GM19239 (cell line): Measurements from ENCODE around the gene TNRC6C.
"Not testable (repeated sequence)": the region's sequence is repeated elsewhere in the genome, so short reads cannot be mapped to it uniquely, and the experiment has no call there.

Experiments
- DNase-seq: peaks from one replicate; pipeline ENCODE4 v3.0.0; 2011; ENCODE audit warnings: low spot score; ENCODE audit not compliant: insufficient read length
- FAIRE-seq: peaks from 2 replicates; lab custom pipeline; 2011; peaks lifted over from hg19 to GRCh38; lab: Jason Lieb, UNC

TNRC6C gene

DNA sequence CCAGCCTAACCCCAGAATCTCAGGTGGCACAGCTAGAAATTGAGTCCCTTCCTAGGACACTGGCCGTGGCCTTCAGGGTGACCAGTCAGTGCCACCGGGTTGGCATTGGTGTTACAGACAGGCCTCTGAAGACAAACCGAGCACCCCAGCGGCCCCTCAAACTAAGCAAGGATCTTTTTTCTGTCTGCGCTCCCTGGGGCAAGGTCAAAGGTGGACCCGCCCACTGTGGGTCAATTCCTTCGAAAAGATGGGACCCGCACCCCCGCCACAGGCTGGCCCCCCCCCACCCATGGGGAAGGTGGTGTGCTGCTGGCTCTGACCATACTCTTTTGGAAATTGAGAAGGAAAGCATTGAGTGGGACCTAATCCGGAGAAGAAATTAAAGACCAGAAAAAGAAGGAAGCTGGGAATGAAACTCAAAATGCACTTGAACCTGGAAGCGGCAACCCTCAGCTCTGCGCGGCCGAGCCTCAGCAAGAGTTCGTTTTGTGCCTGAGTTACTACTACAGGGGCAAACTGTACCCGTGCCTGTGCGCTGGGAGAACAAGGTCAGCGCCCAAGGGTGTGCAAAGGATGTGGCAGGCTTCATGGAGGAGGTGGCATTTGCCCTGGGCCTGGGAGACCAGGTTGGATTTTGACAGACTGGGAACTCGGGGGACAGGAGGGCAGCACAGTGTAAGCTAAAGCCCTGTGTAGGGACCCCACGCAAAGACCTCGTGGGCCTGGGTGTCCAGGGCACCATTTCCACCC is 149.6 kb downstream of the TNRC6C start:
- DNase-seq, result no peak
- FAIRE-seq, result no peak

DNA sequence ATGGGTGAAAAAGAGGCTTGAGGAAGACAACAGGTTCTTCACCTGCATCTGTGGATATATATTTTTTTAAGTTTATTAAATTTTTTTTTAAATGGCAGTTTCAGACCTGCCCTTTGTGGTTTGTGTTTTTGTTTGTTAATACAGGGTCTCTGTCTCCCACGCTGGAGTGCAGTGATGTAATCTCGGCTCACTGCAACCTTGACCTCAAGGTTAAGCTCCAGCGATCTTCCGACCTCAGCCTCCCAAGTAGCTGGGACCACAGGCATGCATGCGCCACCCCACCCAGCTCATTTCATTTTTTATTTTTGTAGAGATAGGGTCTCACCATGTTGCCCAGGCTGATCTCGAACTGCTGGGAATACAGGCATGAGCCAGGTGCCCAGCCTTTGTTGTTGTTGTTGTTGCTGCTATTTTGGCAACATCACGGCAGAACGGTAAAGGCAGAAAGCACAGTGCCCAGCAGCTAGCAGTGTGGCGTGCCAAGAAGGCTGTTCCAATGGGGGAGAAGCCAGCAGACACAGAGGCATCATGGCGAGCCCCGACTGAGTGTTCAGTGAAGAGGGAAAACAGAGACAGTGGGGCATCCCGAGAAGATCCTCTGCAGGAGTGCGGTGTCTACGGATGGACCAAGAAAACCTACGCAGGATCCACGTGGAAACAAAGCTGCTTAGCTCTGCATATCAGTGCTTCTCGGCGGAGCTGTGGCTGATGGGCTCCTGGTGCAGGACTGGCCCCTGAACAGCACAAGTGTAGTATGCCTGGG is 150.4 kb downstream of the TNRC6C start:
- DNase-seq (no peak), FAIRE-seq (no peak)

DNA sequence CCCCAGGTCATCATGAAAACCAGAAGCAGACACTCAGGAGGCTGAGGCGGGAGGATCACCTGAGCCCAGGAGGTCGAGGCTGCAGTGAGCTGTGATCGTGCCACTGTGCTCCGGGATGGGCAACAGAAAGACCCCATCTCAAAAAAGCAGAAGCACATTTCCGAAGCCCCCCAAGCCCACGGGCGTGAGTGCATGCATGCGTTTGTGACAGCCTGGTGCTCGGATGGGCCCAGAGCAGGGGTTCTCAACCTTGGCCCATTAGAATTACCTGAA is 150.9 kb downstream of the TNRC6C start:
- DNase-seq, result no peak
- no peak for FAIRE-seq

DNA sequence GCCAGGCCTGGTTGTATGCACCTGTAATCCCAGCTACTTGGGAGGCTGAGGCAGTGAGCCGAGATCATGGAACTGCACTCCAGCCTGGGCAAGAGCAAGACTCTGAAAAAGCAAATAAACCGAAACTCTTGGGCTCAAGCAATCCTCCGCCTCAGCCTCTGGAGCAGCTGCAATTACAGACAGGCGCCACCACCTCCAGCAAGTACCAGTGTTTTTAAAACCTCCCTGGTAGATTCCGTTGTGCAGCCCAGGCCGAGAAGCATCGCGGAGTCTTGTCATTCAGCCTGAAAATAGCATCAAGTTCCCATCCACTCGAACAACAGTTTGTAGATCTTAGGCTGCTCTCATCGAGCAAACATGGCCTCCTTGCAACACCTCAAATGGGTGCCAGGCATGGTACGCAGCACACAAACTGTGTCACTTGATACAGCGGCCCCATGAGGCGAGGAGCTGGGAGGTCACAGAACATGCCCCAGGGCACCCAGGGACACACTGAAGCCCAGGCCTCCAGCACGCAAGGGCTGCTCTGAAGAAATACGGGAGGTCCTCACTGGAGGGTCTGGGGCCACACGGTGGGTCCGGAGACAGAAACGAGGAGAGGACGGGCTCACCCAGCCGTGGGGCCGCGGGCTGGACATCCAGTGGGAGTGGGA is 152.0 kb downstream of the TNRC6C start:
- FAIRE-seq, result no peak

DNA sequence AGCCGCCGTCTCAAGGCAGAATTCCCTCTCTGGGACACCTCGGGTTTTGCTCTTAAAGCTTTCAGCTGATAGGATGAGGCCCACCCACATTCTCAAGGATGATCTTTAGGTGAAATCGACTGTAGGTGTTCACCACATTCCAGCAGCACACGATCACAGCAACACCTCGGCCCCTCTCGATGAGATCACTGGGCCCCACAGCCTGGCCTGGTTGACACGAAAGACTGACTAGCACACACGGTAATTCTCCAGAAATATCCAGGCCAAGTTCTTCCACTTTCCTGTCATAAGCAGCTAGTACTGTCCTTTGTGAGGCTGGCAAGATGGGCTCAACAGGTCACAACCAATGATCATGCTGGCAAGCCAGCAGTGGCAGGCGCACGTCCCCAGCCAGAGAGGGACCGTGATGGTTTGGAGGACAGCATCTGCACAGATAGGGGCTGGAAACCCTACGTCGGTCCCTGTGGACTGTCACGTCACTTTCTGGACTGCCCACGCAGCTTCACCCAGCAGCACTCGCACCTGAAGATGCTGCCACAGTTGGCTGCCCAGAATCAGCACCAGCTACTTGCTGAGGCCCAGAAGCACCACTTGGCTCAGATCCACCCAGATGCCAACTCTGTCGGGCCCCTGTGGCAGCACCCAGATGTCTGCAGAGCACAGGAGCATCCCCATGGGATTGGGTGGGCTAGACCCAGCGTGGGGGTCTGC is 152.7 kb downstream of the TNRC6C start:
- DNase-seq (no peak), FAIRE-seq (no peak)

More for the DNA sequence above, 152.0 kb downstream of the TNRC6C start:
- DNase-seq, result no peak

DNA sequence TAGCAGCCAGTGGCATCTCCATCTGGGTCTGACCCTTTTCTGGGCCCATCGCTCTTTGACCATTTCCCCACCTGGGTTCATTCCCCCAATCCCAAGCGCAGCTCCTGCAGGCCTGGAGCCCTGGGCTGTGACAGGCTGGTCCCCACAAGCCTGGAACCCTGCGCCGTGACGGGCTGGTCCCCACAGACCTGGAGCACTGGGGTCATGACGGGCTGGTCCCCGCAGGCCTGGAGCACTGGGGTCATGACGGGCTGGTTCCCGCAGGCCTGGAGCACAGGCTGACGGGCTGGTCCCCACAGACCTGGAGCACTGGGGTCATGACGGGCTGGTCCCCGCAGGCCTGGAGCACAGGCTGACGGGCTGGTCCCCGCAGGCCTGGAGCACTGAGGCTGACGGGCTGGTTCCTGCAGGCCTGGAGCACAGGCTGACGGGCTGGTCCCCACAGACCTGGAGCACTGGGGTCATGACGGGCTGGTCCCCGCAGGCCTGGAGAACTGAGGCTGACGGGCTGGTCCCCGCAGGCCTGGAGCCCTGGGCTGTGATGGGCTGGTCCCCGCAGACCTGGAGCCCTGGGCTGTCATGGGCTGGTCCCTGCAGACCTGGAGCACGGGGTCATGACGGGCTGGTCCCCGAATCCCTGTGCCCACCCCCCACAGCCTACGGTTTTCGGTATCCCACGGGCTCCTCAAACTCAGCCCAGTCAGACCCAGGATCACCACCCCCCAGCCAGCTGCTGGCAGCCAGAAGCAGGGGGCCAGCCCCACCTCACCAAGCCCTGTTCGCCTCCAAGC is 153.4 kb downstream of the TNRC6C start:
- no peak for DNase-seq
- FAIRE-seq, result no peak

DNA sequence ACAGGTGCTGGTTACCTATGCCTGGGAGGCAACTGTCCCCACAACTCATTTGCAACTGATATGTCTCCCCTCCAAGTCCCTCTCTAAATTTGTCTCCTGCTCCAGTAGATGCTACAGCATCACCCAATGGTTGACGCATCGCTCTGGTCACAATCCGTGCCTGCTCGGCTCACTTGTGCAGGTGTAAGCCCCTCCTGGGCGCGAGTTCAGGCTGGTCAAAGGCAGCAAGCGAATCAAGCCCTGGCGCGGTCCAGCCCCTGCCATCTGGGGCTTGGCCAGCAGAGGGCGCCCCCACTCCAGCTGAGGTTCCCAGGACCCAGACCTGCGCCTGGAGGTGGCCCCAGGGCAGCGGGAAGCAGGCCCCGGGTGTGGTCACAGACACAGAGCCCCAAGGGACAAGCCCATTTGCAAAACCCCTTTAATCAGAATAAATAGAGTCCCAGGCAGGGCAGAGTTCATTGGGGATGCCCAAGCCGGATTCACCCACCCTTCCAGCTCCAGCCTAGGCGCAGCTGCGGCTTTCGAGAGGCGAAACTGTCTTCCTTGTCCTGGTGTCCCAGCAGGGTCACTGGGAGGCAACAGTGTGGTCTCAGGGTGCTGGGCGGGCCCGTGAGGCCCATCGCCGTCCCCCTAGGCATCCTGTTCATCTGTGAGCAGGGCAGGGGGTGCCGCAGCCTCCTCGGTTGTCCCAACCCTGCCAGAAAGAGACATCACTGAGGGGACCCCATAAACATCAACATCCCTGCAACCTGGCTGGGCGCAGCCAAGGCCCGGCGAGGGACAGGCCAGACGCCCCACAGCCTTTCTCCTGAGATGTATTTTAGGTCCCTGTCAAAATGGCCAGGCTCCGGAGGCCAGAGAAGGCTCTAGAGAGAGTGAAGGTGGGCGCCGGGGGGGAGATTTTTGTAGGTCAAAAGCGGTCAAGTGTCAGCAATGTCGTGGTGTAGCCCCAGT is 154.3 kb downstream of the TNRC6C start:
- DNase-seq (peak; percentile 92), FAIRE-seq (peak; percentile 92)

DNA sequence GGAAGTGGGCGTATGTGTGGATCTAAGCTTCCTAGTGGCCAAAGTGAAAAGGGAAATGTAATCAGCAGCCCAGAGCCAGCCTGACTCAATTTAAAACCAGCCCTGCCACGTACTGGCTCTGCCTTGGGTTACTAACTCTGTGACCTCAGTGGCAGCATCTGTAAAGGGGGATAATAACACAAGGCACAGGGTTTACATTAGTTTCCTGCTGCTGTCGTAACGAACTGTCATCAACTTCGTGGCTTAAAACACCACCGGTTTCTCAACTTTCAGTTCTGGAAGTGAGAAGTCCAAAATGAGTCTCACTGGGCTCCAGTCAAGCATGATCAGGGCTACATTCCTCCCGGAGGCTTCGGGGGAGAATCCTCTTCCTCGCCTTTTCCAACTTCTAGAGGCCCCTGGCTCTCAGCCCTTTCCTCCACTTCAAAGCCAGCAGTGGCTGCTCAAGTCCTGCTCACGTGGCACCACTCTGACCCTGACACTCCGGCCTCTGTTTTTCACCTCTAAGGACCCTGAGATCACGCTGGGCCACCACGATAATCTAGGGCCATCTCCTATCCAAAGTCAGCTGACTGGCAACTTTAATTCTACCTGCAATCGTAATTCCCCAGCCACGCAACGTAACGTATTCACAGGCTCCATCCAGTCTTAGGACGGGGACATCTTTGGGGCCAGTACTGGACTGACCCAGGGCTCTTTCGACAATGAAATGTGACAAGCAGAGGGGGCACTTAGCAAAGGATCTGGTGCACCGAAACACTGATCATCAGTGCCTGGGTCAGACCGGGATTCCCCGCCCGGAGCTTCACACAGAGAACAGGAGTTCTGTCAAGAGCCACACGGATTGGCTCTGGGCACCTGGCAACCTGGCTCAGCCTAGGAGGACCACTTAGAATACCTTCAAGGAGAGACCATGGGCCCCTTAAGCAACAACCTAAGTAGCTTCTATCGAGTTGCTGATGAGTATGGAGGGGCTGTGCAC is 155.6 kb downstream of the TNRC6C start:
- DNase-seq, result no peak
- peak; percentile 86 for FAIRE-seq

DNA sequence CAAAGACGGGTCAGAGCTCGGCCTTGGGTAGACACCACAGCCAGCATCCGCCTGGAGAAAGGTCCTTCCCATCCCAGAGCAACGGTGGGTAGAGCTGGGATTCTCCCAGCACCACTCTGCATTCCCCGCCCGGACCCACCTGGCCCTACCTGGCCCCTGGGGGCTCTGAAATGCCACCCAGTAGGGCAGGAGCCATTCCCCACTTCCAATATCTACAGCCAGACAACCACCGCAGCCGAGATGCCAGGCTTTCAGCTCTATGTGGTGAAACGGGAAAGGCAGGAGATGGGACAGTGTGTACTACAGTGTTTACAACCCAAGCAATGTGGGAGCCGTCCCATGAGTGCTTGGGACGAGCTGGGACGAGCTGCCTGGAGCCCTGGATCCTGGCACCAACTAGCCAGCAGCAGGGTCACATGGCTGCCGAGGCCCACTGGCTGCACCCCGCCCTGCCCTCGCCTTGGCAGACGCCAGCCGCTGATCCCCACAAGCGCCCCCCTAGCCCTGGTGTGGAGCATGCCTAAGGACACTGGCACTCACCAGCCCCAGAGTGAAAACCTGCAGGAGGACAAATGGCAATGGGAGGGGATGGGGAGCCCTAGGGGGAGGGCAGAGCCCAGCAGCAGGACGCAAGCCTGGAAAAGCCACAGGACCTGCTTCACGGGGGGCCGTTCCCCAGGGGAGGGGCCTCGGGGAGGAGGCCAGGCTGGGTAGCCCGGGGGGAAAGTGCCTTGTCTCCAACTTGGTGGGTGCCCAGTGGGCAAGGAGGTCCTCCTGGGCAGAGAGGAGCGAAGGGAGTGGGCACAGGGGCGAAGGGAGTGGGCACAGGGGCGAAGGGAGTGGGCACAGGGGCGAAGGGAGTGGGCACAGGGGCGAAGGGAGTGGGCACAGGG is 156.6 kb downstream of the TNRC6C start:
- FAIRE-seq, result no peak
- DNase-seq, result no peak

DNA sequence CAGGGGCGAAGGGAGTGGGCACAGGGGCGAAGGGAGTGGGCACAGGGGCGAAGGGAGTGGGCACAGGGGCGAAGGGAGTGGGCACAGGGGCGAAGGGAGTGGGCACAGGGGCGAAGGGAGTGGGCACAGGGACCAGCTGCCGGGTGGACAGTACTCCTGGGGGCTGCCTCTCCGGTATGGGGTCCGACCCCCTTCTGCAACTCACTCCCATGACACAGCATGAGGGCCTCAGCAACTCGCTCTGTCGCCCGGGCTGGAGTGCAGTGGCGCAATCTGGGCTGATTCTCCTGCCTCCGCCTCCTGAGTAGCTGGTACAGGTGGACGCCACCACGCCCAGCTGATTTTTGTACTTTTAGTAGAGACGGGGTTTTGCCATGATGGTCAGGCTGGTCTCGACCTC is 157.3 kb downstream of the TNRC6C start:
- not testable (repeated sequence) for DNase-seq, FAIRE-seq

DNA sequence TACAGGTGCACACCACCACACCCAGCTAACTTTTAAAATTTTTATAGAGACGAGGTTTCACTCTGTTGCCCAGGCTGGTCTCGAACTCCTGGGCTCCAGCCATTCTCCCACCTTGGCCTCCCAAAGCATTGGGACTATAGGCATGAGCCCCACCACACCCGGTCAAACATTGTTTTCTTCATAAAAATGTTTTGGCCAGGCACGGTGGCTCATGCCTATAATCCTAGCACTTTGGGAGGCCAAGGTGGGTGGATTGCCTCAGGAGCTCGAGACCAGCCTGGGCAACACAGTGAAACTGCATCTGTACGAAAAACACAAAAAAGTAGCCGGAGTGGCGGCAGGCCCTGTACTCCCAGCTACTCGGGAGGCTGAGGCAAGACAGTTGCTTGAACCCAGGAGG is 157.9 kb downstream of the TNRC6C start:
- DNase-seq (no peak), FAIRE-seq (no peak)

DNA sequence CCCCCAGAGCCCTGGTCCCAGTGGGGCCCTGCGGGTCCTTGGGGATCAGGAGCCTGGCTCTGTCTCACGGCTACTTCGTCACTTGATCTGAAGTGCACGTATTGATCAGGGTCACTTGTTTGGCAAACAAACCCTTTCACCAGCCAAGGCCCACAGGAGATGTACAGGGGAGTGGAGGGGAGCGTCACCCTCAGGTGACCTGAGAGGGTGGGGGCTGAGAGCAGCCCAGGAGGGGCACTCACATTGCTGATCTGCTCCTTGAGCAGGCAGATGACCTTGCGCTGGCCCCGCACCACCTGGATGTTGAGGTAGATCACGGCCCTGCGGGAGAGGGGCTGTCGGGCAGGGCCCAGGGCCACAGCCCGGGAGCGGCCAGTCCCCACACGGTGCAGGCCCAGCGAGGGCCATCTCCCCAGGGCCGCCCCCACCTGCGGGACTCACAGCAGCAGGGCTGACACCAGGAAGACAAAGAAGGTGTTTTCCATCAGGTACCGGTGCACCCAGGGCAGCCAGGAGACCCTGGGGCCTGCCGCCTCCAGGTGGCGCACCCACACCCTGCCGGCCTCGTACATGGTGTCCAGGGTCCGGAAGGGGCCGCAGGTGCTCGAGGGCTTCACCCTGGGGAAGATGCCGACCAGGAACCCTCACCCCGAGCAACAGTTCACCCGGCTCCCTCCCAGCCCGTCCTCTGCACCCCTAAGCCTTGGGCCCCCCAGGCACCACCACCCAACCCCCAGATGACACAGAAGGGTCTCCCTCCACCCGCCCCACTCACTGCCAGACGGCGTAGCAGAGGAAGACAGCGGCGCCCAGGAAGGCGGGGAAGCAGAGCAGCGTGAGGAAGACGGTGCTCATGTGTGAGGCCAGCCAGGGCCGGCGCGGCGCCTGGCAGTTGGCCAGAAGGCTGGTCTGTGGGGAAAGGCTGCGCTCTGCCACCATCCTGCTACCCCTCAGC is 158.8 kb downstream of the TNRC6C start:
- no peak for FAIRE-seq
- no peak for DNase-seq

DNA sequence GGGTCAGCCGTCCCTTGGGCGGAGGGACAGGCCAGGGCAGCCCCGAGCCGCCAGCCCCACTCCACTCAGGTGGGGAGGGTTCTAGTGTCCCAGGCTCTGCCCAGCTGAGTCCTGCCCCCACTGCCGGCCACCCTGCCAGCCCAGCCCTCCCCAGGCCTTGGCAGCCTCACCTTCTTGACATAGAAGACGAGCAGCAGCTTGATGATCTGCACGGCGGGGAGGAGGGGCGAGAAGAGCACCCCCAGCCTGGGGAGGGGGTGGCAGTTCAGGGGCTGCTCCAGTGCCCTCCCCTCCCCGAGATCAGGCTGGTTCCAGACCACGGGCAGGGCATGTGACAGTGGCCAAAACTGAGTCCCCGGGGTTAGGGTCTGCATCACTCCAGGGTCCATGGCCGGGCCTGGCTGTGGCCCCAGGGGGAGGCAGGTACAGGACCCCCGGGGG is 160.3 kb downstream of the TNRC6C start:
- DNase-seq, result no peak
- no peak for FAIRE-seq

DNA sequence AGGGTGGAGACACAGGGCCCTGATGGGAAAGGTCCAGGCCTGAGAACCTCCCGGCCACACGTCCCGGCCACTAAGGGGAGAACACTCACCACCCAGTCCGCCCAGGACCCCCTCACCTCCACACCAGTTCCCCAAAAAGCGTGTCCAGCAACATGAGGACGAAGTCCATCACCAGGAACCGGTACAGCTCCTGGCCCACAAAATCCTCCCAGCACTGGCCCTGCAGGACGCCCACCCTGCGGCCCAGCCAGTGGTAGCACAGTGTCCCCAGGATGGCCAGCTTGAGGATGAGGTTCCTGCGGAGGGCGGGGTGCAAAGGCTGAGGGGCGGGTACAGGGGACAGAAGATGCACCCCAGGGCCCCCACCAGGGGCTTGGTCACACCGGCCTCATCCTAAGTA is 162.0 kb downstream of the TNRC6C start:
- DNase-seq (no peak), FAIRE-seq (no peak)

DNA sequence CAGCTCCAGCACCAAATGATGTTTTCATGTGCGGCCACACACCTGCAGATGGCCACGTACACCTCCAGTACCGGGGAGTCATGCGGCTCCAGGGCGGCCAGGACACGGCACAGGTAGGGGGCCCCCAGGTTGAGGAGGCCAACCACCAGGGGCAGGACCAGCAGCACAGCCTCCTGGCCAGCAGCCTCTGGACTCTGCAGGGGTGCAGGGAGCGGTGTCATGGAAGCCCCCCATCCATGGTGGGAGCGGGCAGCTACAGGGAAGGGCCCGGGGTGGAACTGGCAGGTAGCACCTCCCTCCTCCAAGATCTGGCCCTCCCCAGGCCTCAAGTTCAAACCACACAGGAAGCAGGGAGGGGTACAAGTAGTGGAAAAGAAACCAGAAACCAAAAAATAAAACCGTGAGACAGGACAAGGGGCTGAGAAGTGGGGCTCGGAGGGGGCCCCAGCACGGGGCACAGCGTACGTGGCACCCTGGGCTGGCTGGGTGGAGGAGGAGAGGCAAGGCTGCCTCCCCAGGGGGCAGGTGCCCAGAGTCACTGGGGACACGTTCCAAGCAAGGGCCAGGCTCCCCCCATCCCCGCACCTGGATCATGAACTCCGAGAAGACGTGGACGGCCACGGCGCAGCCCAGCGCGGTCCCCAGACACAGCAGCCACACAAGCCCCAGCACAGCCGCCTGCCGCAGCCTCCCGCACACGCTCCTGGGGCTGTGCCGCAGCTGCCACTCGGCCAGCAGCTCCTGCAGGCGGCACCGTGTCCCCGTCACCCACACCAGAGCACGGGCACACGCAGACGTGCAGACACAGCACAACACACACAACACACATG is 162.7 kb downstream of the TNRC6C start:
- FAIRE-seq, result peak; percentile 91

More for the DNA sequence above, 162.7 kb downstream of the TNRC6C start:
- DNase-seq, result no peak
